Kasumi-1 (cell line): ENCODE measurements around the gene ARMC2.
"Not testable (repeated sequence)": the region's sequence is repeated elsewhere in the genome, so short reads cannot be mapped to it uniquely, and the experiment has no call there.

ENCODE experiments used
- DNase-seq, 2 experiments: peaks; one replicate each; lab custom pipeline; 2025; lab: John Stamatoyannopoulos, UW

ARMC2 gene, protein sequence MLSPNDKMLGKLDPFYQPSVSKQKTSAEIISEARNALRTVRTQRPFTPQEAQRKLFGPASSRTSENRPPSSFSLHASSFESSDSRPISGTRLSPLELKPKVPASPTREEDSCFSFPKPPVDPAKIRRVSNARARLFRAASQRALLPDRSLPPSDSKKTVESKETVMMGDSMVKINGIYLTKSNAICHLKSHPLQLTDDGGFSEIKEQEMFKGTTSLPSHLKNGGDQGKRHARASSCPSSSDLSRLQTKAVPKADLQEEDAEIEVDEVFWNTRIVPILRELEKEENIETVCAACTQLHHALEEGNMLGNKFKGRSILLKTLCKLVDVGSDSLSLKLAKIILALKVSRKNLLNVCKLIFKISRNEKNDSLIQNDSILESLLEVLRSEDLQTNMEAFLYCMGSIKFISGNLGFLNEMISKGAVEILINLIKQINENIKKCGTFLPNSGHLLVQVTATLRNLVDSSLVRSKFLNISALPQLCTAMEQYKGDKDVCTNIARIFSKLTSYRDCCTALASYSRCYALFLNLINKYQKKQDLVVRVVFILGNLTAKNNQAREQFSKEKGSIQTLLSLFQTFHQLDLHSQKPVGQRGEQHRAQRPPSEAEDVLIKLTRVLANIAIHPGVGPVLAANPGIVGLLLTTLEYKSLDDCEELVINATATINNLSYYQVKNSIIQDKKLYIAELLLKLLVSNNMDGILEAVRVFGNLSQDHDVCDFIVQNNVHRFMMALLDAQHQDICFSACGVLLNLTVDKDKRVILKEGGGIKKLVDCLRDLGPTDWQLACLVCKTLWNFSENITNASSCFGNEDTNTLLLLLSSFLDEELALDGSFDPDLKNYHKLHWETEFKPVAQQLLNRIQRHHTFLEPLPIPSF

DNA sequence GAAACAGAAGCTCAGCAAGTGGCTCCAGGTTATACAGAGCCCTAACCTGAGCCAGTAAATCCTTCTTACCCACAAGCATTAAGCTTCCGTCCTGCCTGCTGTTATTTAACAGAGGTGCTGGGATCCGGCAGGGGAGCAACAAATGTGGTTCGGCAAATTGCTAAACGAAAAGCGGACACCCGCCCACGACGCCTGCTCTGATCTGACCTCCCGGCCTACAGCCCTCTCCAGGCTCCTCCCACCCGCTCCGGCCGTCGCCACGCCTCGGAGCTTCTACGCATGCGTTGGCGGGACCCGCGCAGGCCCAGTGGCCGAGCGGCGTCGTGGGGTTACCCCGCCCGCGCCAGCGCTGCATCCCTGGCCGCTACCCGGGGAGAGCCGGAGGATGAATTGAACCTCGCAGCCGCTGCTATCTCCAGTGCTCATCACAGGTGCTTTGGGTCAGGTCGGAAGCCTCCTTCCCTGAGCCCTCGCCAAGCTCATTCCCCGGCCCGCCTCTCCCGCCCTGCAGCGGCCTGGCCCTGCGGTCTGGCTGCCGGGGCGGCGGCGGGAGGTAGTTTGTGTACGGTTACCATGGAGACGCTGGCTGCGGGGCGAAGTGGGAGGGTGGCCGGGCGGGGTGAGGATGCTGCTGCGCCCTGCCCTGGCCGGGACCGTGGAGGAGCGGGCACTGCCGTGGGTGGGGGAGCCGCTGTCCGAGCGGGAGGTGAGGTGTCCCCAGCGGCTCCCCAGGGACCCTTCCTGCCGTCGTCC, at the start of gene ARMC2:
Gene ARMC2 (plus strand): TSS at position 307 of the 753 bp plus-strand sequence. CDS start 5,846 bp downstream, outside the sequence.
- DNase-seq = peak; percentile 78 to 92

DNA sequence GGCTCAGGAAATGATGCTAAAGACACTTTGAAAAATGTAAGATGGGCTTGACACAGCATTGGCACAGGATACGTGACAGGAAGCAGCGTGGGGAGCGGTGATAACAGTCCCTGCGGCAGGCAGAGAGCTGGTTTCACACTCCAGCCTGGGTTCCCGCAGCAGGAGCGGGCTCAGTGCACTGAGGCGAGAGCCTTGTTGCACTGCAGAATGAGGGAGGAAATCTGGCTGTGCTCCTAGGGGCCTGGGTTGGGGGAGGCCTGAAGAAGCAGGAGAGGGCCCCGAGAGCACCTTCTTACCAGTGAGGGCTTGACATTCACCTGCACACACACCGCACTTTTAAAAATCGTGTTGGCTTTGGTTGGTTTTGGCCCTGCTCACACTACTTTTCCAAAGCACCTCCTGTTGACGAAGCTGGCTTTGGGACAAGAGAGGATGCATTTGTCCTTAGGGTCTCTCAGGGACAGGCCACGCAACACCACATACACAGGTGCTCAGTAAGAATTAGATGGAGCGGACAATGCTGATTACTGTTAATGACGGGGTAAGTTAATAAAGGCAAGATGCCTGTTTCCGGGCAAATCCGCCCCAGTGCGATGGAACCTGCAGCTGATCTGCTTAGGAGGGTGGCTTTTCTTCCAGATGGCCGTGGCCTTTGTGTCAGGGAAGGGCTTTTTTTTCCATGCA, 49.4 kb upstream of the ARMC2 start:
- DNase-seq = peak; percentile 88 to 89

DNA sequence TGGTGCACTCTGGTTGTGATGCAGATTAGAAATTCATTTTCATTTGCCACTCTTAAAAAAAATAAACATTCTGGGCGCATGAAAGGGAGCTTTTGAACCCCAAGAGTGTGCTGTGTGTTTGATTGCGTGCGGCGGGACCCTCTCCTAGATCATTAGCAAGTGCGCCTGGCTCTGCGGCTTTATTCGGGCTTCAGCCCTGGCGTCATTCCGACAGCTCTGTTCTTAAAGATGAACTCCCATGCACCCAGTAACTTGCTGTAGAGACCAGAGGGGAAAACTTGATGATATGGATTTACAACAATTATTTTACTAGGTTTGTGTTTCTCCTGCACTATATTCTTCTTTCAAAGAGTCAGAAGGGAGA, 48.9 kb upstream of the ARMC2 start:
- no peak for DNase-seq

DNA sequence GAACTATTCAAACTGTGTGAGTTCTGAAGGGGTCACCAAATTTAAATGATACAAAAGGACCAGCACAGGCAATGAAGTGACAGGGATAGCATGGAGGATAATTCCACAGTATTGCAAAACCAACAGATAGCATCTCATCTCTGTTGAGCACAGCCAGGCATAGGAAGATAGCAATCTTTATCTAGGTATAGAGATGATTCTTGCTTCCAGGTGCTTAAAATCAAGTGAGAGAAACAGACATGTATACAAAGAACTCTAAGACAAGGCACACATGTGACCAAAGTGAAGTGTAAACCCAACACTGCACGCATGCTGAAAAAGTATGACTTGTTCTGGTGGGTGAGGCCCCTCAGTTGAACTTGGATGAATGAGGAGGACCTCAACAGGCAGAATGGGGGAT, 48.4 kb upstream of the ARMC2 start:
- no peak for DNase-seq

DNA sequence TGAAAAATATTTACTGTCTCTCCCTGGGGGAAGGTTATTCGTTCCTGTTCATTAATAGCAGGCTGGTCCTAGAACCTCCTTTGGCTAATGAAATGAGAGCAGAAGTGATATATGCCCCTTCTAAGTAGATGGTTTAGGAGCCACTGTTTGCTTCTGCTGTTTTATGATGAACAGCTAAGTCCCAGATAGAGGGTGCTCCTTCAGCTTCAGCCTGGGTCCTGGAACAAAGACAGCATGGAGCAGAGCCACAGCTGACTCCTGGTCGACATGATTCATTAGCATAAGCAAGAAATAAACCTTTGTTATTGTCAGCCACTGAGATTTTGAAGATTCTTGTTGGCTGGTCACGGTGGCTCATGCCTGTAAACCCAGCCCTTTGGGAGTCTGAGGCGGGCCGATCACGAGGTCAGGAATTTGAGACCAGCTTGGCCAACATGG, 47.8 kb upstream of the ARMC2 start:
- no peak for DNase-seq

DNA sequence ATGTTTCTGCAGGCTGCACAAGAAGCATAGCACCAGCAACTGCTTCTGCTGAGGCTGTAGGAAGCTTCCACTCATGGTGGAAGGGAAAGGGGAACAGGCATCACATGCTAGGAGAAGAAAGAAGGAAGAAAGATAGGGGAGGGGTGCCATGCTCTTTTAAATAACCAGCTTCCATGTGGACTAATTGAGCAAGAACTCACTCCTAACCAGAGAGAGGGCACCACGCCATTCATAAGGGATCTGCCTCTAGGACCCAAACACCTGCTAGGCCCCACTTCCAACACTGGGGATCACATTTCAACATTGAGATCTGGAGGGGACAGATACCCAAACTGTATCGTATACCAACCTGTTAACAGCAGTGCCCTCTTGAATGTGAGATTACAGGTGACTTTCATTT, 46.9 kb upstream of the ARMC2 start:
- DNase-seq = peak; percentile 43 to 44

DNA sequence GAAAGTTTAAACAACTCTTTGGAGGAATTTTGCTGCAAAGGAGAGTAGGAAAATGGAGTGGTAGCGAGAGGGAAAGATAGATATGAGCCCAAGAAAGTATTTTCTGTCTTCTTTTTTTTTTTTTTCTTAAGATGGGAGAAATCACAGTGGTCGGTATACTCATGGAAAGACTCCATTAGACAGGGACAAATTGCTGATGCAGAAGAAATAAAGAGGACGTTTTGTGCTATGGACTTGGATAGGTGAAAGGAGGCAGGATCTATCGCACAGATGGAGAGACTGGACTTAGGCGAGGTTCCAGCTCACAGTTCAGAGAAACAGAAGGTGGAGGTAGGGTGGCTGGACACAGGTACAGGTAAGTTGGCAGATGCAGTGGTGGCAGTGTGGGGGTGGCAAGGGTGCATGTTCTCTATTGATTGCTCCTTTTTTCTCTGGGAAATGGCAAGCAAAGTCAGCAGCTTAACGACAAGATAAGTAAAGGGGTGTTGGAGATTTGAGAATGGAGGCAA, 44.2 kb upstream of the ARMC2 start:
- no peak for DNase-seq

DNA sequence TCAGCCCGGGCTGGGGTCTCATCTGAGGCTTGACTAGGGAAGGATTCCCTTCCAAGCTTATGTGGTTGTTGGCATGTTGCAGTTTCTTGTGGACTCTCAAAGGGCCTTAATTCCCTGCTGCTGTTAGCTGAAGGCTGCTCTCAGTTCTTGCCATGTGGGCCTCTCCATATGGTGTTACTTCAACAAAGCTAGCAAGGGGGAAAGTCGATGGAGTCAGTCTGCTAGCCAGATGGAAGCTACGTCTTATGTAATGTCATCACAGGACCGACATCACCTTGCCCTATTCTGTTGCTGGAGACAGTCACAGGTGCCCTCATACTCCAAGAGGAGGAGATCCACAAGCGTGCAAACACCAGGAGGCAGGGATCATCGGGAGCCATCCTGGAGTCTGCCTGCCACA, 43.3 kb upstream of the ARMC2 start:
- no peak for DNase-seq

DNA sequence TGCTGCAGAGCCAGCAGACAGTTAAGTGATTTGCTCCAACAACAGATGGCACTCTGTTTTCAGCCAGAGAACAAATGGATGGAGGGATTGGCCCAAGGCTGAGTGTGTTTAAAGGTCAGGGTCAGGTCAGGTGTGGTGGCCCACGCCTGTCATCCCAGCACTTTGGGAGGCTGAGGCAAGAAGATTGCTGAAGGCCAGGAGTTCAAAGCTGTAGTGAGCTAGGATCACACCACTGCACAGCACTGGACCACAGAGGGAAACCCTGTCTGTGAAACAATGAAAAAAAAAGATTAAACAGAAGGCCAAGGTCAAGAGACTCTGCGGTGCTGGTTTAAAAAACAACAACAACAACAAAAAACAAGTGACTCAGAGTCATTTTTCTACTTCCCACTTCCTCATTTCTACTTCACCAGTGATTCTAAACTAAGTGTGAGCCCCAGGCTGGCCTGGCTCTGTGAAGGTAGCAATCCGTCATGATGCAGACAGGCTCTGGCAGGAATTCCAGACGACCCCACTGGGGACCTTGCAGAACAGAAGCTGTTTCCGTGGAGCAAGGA, 42.5 kb upstream of the ARMC2 start:
- peak; percentile 11 to 22 for DNase-seq

DNA sequence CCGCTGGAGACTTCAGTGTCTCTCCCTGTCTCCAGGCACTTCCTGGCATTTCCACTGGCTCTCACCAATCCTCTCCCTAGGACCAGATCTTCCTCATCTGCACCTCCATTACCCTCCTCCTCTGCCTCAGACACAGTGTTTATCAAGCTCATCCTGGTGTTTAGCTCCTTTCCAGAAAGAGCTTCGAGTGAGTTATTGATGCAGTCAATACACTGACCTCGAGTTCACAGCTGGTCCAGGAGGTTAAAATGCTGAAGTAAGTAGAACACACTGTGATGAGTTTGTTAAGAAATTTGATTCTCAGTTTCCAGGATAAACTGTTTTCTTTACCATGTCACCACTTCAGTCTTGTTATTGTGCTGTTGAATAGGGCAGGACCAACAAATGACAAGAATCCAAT, 42.1 kb upstream of the ARMC2 start:
- no peak for DNase-seq

DNA sequence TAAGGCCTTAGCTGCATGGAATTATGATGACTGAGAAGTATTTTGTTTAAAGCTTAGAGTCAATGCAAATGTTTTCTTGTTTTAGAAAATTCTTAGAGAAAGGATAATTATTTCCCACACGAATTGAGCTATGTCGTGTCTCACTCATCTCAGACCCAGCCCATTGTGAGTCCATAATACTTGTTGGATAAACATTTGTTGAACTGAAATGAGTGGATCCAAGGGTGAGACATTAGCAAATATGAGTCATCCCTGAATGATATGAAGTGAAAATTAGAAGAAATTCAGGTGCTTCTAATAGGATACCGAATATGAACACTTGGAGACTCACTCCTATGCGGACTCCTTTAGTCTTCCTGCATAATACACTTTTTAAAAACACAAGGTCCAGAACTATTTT, 41.6 kb upstream of the ARMC2 start:
- no peak for DNase-seq

DNA sequence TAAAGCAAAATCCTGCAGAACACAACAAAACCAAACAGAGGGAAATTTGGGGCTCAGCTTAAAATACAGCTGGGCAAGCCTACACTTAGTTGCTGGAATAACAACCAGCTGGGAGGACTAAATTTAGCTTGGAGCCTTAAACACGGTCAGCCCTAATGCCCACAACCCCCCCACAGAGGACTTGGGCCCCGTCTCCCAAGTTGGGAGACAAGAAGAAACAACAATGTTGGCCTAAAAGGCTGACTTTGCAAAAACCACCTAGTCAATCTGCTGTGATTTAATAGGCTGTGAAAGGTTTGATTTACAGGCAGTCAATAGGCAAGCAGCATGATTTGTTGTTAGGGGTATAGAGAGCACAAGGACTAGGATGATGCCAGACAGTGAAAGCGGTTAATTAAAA, 40.3 kb upstream of the ARMC2 start:
- no peak for DNase-seq

DNA sequence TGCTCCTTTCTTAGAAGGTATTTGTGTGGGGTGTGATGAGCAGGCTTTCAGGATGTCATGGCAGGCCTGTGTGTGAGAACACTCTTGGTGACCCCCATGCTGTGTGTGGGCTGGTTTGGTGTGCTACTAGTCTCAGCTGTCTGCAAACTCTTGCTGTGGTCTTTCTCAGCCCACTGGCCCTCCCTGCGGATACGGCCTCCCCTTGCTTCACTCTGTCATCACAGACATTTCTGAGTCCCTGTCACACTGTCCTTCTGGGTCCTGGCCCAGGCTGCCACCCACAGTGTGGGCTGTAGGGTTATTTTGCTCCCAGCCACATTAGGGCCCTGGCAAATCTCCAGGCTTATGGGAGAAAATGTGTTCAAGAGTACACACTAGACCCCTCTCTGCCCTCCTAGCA, 39.0 kb upstream of the ARMC2 start:
- no peak for DNase-seq

DNA sequence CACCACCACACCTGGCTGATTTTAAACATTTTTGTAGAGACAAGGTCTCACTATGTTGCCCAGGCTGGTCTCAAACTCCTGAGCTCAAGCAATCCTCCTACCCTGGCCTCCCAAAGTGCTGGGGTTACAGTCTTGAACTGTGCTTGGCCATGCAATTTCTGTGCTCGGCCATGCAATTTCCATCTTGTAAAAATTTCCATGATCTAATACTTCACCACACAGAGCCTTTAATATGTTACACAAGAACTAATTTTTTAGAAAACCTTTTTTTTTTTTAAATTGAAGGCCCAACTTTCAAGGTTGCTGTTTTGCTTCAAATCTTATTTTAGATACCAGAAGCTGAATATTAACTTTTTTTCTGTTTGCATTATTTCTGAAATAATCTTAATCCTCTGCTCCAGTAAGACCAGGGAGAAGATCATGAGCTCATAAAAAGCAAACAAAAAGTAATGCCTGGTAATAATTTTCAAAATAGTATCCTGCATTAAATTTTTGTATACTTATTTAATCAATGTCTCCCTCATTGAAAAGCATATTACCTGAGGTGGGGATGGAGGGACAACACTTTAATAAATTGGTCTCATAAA, 38.1 kb upstream of the ARMC2 start:
- no peak for DNase-seq

DNA sequence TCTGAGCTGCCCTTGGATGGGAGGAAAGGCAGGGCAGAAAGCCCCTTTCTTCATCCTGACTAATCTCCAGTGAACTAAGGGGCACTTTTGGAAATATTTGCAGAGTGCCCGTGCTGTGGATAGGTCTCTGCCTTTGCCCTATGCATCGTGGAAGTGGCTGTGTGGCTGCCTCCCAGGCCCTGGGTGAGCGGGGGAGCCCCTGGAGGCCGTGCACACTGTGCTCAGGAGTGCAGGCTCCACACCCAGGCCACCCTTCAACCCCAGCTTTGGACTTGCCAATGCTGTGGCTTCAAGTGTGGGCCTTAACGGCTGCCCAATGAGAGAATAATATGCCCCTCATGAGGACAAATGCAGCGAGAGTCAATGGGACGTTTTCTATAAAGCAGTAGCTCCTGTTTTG, 36.7 kb upstream of the ARMC2 start:
- DNase-seq = no peak

DNA sequence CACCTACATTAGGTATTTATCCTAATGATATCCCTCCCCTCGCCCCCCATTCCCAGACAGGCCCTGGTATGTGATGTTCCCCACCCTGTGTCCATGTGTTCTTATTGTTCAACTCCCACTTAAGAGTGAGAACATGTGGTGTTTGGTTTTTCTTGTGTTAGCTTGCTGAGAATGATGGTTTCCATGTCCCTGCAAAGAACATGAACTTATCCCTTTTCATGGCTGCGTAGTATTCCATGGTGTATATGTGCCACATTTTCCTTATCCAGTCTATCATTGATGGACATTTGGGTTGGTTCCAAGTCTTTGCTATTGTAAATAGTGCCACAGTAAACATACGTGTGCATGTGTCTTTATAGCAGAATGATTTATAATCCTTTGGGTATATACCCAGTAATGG, 35.0 kb upstream of the ARMC2 start:
- not testable (repeated sequence) for DNase-seq

DNA sequence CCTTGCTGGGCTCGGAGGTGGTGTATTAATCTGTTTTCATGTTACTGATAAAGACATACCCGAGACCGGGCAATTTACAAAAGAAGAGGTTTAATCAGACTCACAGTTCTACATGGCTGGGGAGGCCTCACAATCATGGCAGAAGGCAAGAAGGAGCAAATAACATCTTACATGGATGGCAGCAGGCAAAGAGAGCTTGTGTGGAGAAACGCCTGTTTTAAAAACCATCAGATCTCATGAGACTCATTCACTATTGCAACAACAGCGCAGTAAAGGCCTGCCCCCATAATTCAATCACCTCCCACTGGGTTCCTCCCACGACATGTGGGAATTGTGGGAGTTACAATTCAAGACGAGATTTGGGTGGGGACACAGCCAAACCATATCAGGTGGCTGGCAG, 30.9 kb upstream of the ARMC2 start:
- not testable (repeated sequence) for DNase-seq

DNA sequence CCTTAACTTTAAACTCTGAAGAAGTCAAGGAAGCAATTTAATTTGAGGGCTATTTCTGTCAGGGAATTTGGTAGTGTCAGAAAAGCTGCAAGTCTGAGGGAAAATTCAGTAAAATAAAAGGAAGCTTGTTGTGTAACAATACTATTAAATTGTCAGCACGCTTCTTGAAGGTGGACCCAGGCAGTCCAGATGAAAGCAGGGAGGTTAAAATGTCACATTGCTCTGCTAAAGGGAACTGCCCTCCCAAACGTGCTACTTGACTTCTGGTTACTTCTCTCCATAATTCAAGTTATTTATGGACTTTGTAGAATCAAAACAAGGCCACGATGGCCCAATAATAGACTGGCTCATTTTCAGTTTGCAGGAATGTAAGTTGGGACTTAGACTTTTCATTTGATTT, 28.2 kb upstream of the ARMC2 start:
- no peak for DNase-seq

DNA sequence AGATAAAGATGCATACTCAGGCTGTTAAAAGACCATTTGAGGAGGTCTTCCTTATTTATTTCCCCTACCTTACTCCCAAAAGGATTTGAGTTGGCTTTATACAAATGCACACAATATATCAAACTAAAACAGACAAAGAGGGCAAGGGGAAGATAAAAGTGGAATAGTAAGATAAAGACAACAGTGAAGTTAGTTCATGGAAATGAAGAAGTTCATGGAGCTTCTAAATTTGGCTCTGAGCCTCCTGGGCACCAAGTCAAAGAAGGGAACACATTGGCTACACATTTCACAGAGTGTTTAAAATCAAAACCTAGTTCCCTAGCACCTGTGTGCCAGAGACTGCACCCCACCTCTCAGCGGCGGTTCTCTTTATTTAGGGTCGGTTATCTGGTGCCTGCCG, 25.8 kb upstream of the ARMC2 start:
- no peak for DNase-seq

DNA sequence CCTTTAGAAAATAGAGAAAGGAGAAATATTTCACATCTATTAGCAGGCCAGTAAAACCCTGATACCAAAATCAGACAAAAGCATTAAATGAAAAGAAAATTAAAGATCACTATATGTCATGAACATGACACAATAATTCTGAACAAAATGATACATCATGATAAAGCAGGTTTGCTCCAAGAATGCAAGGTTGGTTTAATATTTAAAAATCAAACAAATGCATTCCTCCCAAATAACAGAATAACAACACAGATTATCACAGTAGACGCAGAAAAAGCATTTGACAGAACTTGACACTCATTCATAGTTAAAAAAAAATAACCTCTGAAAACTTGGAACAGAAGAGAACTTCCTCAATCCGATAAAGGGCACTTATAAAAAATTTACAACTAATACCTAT, 22.9 kb upstream of the ARMC2 start:
- DNase-seq = no peak

DNA sequence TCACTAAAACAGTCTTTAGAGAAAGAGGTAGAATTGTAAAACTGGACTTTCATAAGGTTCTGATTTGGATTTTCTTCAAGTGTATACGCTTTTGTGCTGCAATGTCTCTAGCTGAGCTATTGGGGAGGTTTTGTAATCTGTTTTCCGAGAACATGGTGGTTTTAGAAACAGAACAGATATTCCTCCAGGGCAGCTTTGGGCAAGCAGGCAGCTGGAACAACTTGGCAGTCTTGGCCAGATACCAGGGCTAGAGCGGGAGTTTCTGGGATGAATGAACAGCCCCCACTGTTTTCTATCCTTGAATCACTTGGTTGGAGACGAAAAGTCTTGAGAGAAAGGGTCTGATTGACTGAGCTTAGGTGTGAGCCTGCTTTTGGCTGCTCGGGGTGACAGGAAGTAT, 17.1 kb upstream of the ARMC2 start:
- DNase-seq = no peak
